ENCODE data around the gene PEAK3. TPM values are rescaled to one million over a fixed set of nuclear protein-coding genes. Genes with fewer than 3 reads are reported as not detected.
"Not testable (repeated sequence)": the region's sequence is repeated elsewhere in the genome, so short reads cannot be mapped to it uniquely, and the experiment has no call there.

Gene PEAK3
- total RNA-seq, 4 donors from 2014 or later, result 0.26 to 0.40 TPM; not detected in 2

DNA sequence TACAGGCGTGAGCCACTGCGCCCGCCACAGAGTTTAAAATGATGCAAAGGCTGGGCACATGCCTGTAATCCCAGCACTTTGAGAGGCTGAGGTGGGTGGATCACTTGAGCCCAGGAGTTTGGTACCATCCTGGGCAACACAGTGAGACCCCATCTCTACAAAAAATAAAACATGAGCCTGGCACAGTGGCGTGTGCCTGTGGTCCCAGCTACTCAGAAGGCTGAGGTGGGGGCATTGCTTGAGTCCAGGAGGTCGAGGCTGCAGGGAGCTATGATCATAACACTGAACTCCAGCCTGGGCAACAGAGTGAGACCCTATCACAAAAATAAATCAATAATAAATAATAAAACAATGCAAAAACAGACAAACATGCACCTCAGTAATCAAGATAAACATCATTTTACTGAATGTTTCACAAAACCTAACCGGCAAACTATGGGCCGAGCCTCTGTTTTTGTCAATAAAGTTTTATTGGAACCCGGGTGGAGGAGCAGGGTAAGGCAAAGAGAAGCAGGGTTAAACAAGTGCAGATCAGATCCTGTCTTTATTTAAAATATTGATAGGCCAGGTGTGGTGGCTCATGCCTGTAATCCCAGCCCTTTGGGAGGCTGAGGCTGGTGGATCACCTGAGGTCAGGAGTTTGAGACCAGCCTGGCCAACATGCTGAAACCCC is 2.0 kb upstream of the PEAK3 start:
- Histone ChIP-seq H3K36me3 (no peaks in the 10 kb centered on the region), H3K27ac (no peak overlapping the region), H3K4me1 (peaks cover 0 to 13% of the 10 kb centered on the region in 2 donors), H3K27me3 (no peaks in the 10 kb centered on the region), H3K9me3 (no peaks in the 10 kb centered on the region), H3K4me3 (no peak overlapping the region)
- no peak for TF ChIP-seq POLR2A (IDR thresholded peaks at IDR 0.05)
- TF ChIP-seq, protein P1, sequence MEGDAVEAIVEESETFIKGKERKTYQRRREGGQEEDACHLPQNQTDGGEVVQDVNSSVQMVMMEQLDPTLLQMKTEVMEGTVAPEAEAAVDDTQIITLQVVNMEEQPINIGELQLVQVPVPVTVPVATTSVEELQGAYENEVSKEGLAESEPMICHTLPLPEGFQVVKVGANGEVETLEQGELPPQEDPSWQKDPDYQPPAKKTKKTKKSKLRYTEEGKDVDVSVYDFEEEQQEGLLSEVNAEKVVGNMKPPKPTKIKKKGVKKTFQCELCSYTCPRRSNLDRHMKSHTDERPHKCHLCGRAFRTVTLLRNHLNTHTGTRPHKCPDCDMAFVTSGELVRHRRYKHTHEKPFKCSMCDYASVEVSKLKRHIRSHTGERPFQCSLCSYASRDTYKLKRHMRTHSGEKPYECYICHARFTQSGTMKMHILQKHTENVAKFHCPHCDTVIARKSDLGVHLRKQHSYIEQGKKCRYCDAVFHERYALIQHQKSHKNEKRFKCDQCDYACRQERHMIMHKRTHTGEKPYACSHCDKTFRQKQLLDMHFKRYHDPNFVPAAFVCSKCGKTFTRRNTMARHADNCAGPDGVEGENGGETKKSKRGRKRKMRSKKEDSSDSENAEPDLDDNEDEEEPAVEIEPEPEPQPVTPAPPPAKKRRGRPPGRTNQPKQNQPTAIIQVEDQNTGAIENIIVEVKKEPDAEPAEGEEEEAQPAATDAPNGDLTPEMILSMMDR (IDR thresholded peaks at IDR 0.05), result no peak
- intact Hi-C loops (cut with DNase I; ENCODE audit: low total_unique reads), result no loop called here
- no peak for DNase-seq

DNA sequence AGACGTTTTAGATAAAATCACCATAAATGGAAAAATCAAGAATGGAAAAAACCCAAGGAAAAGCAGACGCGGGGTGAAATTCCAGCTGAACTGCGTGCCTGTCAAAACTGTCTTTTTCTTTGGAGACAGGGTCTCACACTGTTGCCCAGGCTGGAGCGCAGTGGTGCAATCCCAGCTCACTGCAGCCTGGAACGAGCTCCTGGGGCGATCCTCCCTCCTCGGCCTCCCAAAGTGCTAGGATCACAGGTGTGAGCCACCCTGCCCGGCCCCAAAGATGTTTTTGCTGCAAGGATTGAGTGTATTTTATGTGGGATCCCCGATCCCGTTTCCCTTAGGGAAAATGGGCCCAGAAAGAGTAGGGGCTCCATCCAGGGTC is 875 bp upstream of the PEAK3 start:
- no peak overlapping the region for H3K4me3 ChIP-seq
- intact Hi-C loops (cut with DNase I; ENCODE audit: low total_unique reads), result no loop called here

DNA sequence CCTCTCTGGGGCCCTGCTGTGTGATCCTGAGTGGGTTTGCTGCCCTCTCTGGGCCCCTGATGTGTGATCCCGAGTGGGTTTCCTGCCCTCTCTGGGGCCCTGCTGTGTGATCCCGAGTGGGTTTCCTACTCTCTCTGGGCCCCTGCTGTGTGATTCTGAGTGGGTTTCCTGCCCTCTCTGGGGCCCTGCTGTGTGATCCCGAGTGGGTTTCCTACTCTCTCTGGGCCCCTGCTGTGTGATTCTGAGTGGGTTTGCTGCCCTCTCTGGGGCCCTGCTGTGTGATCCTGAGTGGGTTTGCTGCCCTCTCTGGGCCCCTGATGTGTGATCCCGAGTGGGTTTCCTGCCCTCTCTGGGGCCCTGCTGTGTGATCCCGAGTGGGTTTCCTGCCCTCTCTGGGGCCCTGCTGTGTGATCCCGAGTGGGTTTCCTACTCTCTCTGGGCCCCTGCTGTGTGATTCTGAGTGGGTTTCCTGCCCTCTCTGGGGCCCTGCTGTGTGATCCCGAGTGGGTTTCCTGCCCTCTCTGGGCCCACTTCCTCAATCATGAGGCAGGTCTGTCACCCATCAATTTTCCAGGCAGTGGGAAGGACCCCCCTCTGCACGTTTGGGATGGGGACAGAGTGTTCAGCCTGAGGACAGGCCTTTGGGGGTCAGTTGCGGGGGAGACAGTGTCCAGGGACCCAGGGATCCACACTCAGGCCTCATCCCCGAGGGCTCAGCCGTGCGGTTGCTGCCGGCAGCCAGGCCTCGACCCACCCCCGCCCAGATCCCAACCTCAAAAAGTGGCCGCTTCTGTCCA is 512 bp downstream of the PEAK3 start:
- peaks cover 0 to 13% of the 10 kb centered on the region in 2 donors for H3K4me1 ChIP-seq
- H3K36me3 ChIP-seq; intact Hi-C loops (cut with DNase I; ENCODE audit: low total_unique reads); H3K9me3 ChIP-seq; H3K27ac ChIP-seq; DNase-seq; H3K27me3 ChIP-seq: not testable (repeated sequence)
- peak overlapping the region in 1 of 2 donors; percentile 23 for H3K4me3 ChIP-seq

More for the DNA sequence above, 875 bp upstream of the PEAK3 start:
- no peak for DNase-seq
- H3K36me3 ChIP-seq, result no peaks in the 10 kb centered on the region
- no peak overlapping the region for H3K27ac ChIP-seq
- H3K27me3 ChIP-seq, result no peaks in the 10 kb centered on the region
- peaks cover 0 to 13% of the 10 kb centered on the region in 2 donors for H3K4me1 ChIP-seq
- no peak for TF ChIP-seq POLR2A (IDR thresholded peaks at IDR 0.05)
- TF ChIP-seq, protein P1 (IDR thresholded peaks at IDR 0.05), result no peak
- no peaks in the 10 kb centered on the region for H3K9me3 ChIP-seq

DNA sequence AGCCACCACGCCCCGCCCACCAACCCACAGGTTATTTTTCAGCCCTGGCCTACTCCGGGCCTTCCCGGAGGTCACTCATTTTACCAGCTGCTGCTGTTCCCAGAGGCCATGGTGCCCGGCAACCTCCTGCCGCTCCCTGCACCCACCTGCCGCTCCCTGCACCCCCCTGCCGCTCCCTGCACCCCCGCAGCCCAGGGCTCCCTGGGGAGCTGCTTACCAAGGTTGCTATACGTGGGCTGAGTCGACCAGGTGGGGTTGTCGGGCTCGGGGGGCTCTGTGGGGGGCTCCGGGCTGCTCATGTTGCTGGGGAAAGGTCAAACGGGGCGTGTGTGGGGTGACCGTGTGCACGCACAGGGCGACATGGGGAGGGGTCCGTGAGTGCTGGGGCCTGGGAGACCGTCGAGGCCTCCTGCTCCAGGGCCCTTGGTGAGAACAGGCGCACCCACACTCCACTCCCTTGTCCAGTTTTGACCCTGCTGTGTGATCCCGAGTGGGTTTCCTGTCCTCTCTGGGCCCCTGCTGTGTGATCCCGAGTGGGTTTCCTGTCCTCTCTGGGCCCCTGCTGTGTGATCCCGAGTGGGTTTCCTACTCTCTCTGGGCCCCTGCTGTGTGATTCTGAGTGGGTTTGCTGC is 1.2 kb downstream of the PEAK3 start:
- Histone ChIP-seq H3K27ac (no peak overlapping the region), H3K9me3 (no peaks in the 10 kb centered on the region), H3K4me1 (peaks cover 0 to 19% of the 10 kb centered on the region in 2 donors), H3K36me3 (no peaks in the 10 kb centered on the region), H3K27me3 (no peaks in the 10 kb centered on the region), H3K4me3 (no peak overlapping the region)
- intact Hi-C loops (cut with DNase I; ENCODE audit: low total_unique reads), result no loop called here
- TF ChIP-seq, protein P1 (IDR thresholded peaks at IDR 0.05), result no peak
- no peak for TF ChIP-seq POLR2A (IDR thresholded peaks at IDR 0.05)
- no peak for DNase-seq

DNA sequence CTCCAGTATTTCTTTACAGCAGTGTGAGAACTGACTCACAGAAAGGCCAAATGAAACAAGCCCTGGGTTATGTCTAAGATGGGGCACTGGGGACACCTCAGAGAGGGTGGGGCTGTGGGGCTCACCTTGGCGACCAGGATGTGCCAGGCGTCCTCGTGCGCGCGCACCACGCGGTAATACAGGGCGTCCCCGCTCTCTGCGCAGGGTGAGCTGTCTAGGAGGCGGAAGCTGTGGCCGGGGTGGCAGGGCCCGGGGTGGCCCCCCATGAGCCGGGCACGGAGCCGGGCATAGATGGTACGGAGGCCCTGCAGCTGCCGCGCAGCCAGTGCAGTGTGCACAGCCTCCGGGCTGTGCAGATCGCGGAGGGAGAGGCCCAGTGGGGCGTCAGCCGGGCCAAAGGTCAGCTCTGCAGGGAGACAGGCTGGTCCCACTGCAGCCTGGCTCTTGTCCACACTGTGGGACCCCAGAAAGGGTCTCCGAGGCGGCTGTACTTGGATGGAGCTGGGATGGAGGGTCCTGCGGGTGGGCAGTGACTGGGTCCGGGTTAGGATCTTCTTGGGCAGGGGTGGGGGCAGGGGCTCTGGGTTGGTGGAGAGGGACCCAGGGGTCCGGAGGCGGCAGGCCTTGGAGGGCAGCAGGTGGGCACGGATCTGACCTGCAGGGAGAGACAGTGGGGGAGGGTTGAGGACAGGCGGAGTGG is 3.4 kb downstream of the PEAK3 start:
- peaks cover 0 to 24% of the 10 kb centered on the region in 2 donors for H3K4me1 ChIP-seq
- intact Hi-C loops (cut with DNase I; ENCODE audit: low total_unique reads), result loop anchor here (10.0 kb wide), 1 partner anchor 124 kb away; the partner anchor contains the start of gene AP3D1

More for the DNA sequence above, 3.4 kb downstream of the PEAK3 start:
- Histone ChIP-seq H3K27me3 (no peaks in the 10 kb centered on the region), H3K36me3 (no peaks in the 10 kb centered on the region), H3K9me3 (no peaks in the 10 kb centered on the region), H3K27ac (no peak overlapping the region), H3K4me3 (no peak overlapping the region)
- no peak for DNase-seq
- no peak for TF ChIP-seq POLR2A (IDR thresholded peaks at IDR 0.05)
- TF ChIP-seq, protein P1 (IDR thresholded peaks at IDR 0.05), result no peak

Measured in uterus (tissue), 4 donors.